Thoracic aorta (tissue), 2 donors: ENCODE data around the gene APOBEC3H. TPM values are rescaled to one million over a fixed set of nuclear protein-coding genes. Genes with fewer than 3 reads are reported as not detected.

ENCODE experiments used
- ATAC-seq: fragments of 150-250 bp; one replicate; pipeline ENCODE4 v1.8.0; 2017; ENCODE audit warnings: low read depth; ENCODE audit not compliant: insufficient number of reproducible peaks, low FRiP score
- DNase-seq: peaks from one replicate; pipeline ENCODE4 v3.0.0-alpha.2; 2020; ENCODE audit warnings: low spot score
- H3K27ac ChIP-seq, 2 donors: fragments of 200-600 bp; sonication (generic); 1 replicate in 1 of 2; 2 replicates in 1 of 2; pipeline ENCODE4 v1.5.1; 2016; ENCODE audit warnings: mild to moderate bottlenecking in 2 of 2, moderate library complexity in 2 of 2
- H3K27me3 ChIP-seq: fragments of 200-600 bp; sonication (generic); replicated peaks from 2 replicates; pipeline ENCODE4 v1.6.0; 2016; ENCODE audit warnings: mild to moderate bottlenecking; ENCODE audit not compliant: insufficient read depth
- H3K36me3 ChIP-seq: fragments of 200-600 bp; sonication (generic); one replicate; pipeline ENCODE4 v1.5.1; 2016
- H3K4me1 ChIP-seq, 2 donors: fragments of 200-600 bp; sonication (generic); 1 replicate in 1 of 2; 2 replicates in 1 of 2; pipeline versions ENCODE4 v1.5.1 to v1.6.0; 2016; ENCODE audit warnings: low read depth in 2 of 2, mild to moderate bottlenecking in 1 of 2; ENCODE audit not compliant: control insufficient read depth in 1 of 2
- H3K4me3 ChIP-seq: fragments of 200-600 bp; sonication (generic); 2 replicates; pipeline ENCODE4 v1.5.1; 2016; ENCODE audit warnings: mild to moderate bottlenecking
- H3K9me3 ChIP-seq: fragments of 200-600 bp; sonication (generic); 2 replicates; pipeline ENCODE4 v1.5.1; 2016
- CTCF ChIP-seq: fragments of 200-600 bp; sonication (generic); IDR thresholded peaks from one replicate; pipeline ENCODE4 v1.5.1; 2019; ENCODE audit warnings: antibody characterized with exemption
- total RNA-seq, 2 donors: library from RNA; depleted of rRNA; stranded (reverse); fragments of >200 nt; gene quantifications; one replicate each; pipeline versions ENCODE4 v1.1.0 to v1.2.3, GENCODE V29; 2016

The APOBEC3H gene
- total RNA-seq, 2 donors from 2014 or later, result 1.6 TPM; not detected in 1

GRCh38 chr22:39083212-39084165, 13.6 kb upstream of the APOBEC3H start:
- no peak for TF ChIP-seq CTCF
- no peaks in the 10 kb centered on the region for H3K27me3 ChIP-seq
- ATAC-seq (no peak), DNase-seq (no peak)
- peaks cover 4% of the 10 kb centered on the region for H3K36me3 ChIP-seq
- H3K9me3 ChIP-seq, result no peaks in the 10 kb centered on the region
- H3K4me3 ChIP-seq, result no peak overlapping the region
- no peaks in the 10 kb centered on the region for H3K4me1 ChIP-seq
- H3K27ac ChIP-seq, result no peak overlapping the region

- H3K9me3 ChIP-seq, result no peaks in the 10 kb centered on the region
- no peak overlapping the region for H3K27ac ChIP-seq
- no peaks in the 10 kb centered on the region for H3K27me3 ChIP-seq
- peaks cover 4% of the 10 kb centered on the region for H3K36me3 ChIP-seq
- no peak for TF ChIP-seq CTCF
- H3K4me3 ChIP-seq, result no peak overlapping the region
- ATAC-seq (no peak), DNase-seq (no peak)
- H3K4me1 ChIP-seq, result no peaks in the 10 kb centered on the region
Observed at GRCh38 chr22:39084666-39085065, 12.4 kb upstream of the APOBEC3H start.

- no peak for DNase-seq
- no peak for TF ChIP-seq CTCF
- no peak overlapping the region for H3K27ac ChIP-seq
- H3K27me3 ChIP-seq, result no peaks in the 10 kb centered on the region
- no peaks in the 10 kb centered on the region for H3K4me1 ChIP-seq
- ATAC-seq, result no peak
- no peaks in the 10 kb centered on the region for H3K9me3 ChIP-seq
- H3K4me3 ChIP-seq, result no peak overlapping the region
- H3K36me3 ChIP-seq, result no peaks in the 10 kb centered on the region
Observed at GRCh38 chr22:39087098-39087497, 9.9 kb upstream of the APOBEC3H start.

- H3K27me3 ChIP-seq, result no peaks in the 10 kb centered on the region
- DNase-seq (no peak), ATAC-seq (no peak)
- no peak for TF ChIP-seq CTCF
- no peaks in the 10 kb centered on the region for H3K36me3 ChIP-seq
- H3K9me3 ChIP-seq, result no peaks in the 10 kb centered on the region
- no peak overlapping the region for H3K27ac ChIP-seq
- no peak overlapping the region for H3K4me3 ChIP-seq
- no peaks in the 10 kb centered on the region for H3K4me1 ChIP-seq
Observed at GRCh38 chr22:39087881-39088684, 9.0 kb upstream of the APOBEC3H start.

GRCh38 chr22:39088685-39089032, 8.4 kb upstream of the APOBEC3H start:
- TF ChIP-seq CTCF, result no peak
- Histone ChIP-seq H3K36me3 (no peaks in the 10 kb centered on the region), H3K4me1 (no peaks in the 10 kb centered on the region), H3K27ac (no peak overlapping the region), H3K9me3 (no peaks in the 10 kb centered on the region), H3K4me3 (no peak overlapping the region), H3K27me3 (no peaks in the 10 kb centered on the region)
- no peak for ATAC-seq
- no peak for DNase-seq
